ENCODE data around the gene PDE6G. TPM values are rescaled to one million over a fixed set of nuclear protein-coding genes. Genes with fewer than 3 reads are reported as not detected.

The PDE6G gene
- 10 to 100 TPM in 1 of 2 experiments, 1 to 10 TPM in 1; 8.9 to 11.4 TPM for total RNA-seq

- no peaks in the 10 kb centered on the region for H3K9me3 Mint-ChIP-seq
- H3K4me3 Mint-ChIP-seq: no peak within 1 kb of the TSS
- no peaks in the 10 kb centered on the region for H3K36me3 Mint-ChIP-seq (ENCODE audit: low read depth)
- intact Hi-C loops (cut with micrococcal nuclease): no loop called here
- DNase-seq: no peak
- no peak within 1 kb of the TSS for H3K27ac Mint-ChIP-seq
- H3K27me3 Mint-ChIP-seq: peaks cover 2% of the 10 kb centered on the region
- no peak for ATAC-seq
- peaks cover 16% of the 10 kb centered on the region for H3K4me1 Mint-ChIP-seq (ENCODE audit: low read depth)
- POLR2A ChIA-PET: interaction anchor here (0.6 to 1.4 kb wide), 6 partner anchors 9 to 236 kb away, joined by 3 to 6 read pairs (median 4); partner anchors contain the start of gene MRPL12
- CTCF ChIA-PET: interaction anchor here (0.6 to 1.1 kb wide), 2 partner anchors 19 to 55 kb away, joined by 3 read pairs; no protein-coding TSS in a partner anchor
- no peak for TF ChIP-seq CTCF (IDR thresholded peaks at IDR 0.05)
Observed at GRCh38 chr17:81656118-81656743, at the start of gene PDE6G. PDE6G (minus strand) TSS chr17:81656542; CDS start chr17:81653305, 3,237 bp downstream.

DNA sequence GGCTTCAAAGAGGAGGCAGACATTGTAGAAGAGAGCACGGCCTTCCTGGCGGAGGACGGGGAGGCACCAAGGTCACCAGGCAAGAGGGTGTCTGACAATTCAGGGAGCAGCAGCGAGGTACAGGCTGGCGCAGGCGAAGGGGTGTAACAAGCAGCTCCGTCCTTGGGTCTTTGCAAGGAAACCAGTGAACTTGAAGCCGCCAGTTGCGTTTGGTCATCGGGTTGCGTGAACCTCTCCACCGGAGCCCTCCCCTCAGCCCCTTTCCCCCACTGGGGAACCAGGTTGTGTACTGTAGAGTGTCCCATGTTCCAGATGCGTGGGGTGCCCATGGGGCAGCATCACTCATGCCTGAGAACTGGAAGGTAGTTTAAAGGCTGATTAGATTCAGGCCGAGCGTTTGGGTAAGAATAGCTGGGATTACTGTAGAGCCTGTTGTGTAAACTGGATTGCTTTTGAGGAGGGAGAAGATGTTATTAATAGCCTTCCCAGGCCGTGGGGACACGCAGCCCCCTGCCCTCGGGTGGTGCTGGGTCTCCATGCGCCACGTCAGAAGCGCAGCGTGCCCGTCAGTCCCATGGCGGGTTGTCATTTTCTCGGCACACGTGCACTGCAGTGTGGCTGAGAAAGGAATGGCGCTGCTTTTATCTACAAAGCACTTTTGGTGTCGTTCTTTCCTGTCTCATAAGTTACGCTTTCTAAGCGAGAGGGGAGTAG lies 49.3 kb upstream of the PDE6G start:
- DNase-seq (no peak), ATAC-seq (no peak)
- TF ChIP-seq CTCF (IDR thresholded peaks at IDR 0.05): no peak
- peaks cover 29% of the 10 kb centered on the region for H3K4me1 Mint-ChIP-seq (ENCODE audit: low read depth)
- intact Hi-C loops (cut with micrococcal nuclease): no loop called here
- no peaks in the 10 kb centered on the region for H3K27me3 Mint-ChIP-seq
- POLR2A ChIA-PET: interaction anchor here (1.1 to 4.9 kb wide), 7 partner anchors 9 to 160 kb away, joined by 3 to 73 read pairs (median 7); partner anchors contain the start of genes ARL16, HGS and SLC25A10
- no peaks in the 10 kb centered on the region for H3K9me3 Mint-ChIP-seq
- H3K4me3 Mint-ChIP-seq: peak overlapping the region; percentile 20
- peaks cover 48% of the 10 kb centered on the region for H3K36me3 Mint-ChIP-seq (ENCODE audit: low read depth)
- CTCF ChIA-PET: no interaction called here
- H3K27ac Mint-ChIP-seq: no peak overlapping the region

- POLR2A ChIA-PET: interaction anchor here (0.6 to 4.9 kb wide), 18 partner anchors 7 to 324 kb away, joined by 3 to 73 read pairs (median 4); partner anchors contain the start of genes ARHGDIA, ARL16, FAAP100 and HGS
- H3K27ac Mint-ChIP-seq: peak overlapping the region; percentile 85
- H3K27me3 Mint-ChIP-seq: no peaks in the 10 kb centered on the region
- ATAC-seq: peak; percentile 1
- intact Hi-C loops (cut with micrococcal nuclease): no loop called here
- no peaks in the 10 kb centered on the region for H3K9me3 Mint-ChIP-seq
- no peak for TF ChIP-seq CTCF (IDR thresholded peaks at IDR 0.05)
- peaks cover 24% of the 10 kb centered on the region for H3K4me1 Mint-ChIP-seq (ENCODE audit: low read depth)
- H3K4me3 Mint-ChIP-seq: peak overlapping the region; percentile 94
- H3K36me3 Mint-ChIP-seq (ENCODE audit: low read depth): peaks cover 53% of the 10 kb centered on the region
- peak; percentile 31 for DNase-seq
- CTCF ChIA-PET: interaction anchor here (1.5 to 2.5 kb wide), 4 partner anchors 19 to 166 kb away, joined by 3 to 10 read pairs (median 6); partner anchors contain the start of genes ARL16 and HGS
Observed at GRCh38 chr17:81703747-81704654, 47.7 kb upstream of the PDE6G start.

GRCh38 chr17:81702934-81703746 lies 46.8 kb upstream of the PDE6G start, which contains the start of gene MRPL12:
MRPL12 (plus strand) TSS chr17:81703367; CDS start chr17:81703502, 135 bp downstream.
- peak; percentile 88 for ATAC-seq
- Mint-ChIP-seq H3K4me3 (peak within 1 kb of the TSS; percentile 94), H3K9me3 (no peaks in the 10 kb centered on the region), H3K4me1 (ENCODE audit: low read depth) (peaks cover 24% of the 10 kb centered on the region), H3K27ac (peak within 1 kb of the TSS; percentile 96), H3K27me3 (no peaks in the 10 kb centered on the region), H3K36me3 (ENCODE audit: low read depth) (peaks cover 56% of the 10 kb centered on the region)
- CTCF ChIA-PET: interaction anchor here (1.1 to 2.5 kb wide), 6 partner anchors 18 to 167 kb away, joined by 3 to 10 read pairs (median 4); partner anchors contain the start of genes ARL16 and HGS
- no peak for TF ChIP-seq CTCF (IDR thresholded peaks at IDR 0.05)
- intact Hi-C loops (cut with micrococcal nuclease): no loop called here
- peak; percentile 94 for DNase-seq
- POLR2A ChIA-PET: interaction anchor here (0.6 to 4.9 kb wide), 21 partner anchors 8 to 464 kb away, joined by 3 to 73 read pairs (median 4); partner anchors contain the start of genes ARL16, FAAP100, HGS and MAFG

Data from activated CD8-positive, alpha-beta T cell treated with anti-CD3 and anti-CD28 coated beads for 36 hours (primary cell).